ENCODE measurements around the gene CELA2A.

GRCh38 chr1:15479654-15480347 is 23.3 kb downstream of the CELA2A start:
- no peak for TF ChIP-seq CTCF (IDR thresholded peaks at IDR 0.05)
- no peak for TF ChIP-seq POLR2A (IDR thresholded peaks at IDR 0.05)

Data from esophagus squamous epithelium (tissue), 4 donors.